Adrenal gland (tissue), 5 donors: Measurements from ENCODE around the gene TNFRSF6B.

Experiments
- POLR2A ChIP-seq, 2 donors: fragments of 450-650 bp; IDR thresholded peaks; one replicate each; pipeline ENCODE4 v1.6.1; 2017; ENCODE audit warnings: antibody characterized with exemption in 2 of 2, mild to moderate bottlenecking in 2 of 2, moderate library complexity in 1 of 2
- TF ChIP-seq, protein P1 (sequence below), 6 experiments: fragments of 450-650 bp in 4 of 6; fragments of 200-600 bp in 2 of 6; sonication (generic) in 1 of 6; IDR thresholded peaks; 1 replicate in 5 of 6; 2 replicates in 1 of 6; pipeline versions ENCODE4 v1.5.1 to v1.8.0; 2016 to 2021; ENCODE audit warnings: antibody characterized with exemption in 6 of 6, mild to moderate bottlenecking in 2 of 6, moderate library complexity in 1 of 6
- donor health status: DM: no; HTN: no; CAD: no.

DNA sequence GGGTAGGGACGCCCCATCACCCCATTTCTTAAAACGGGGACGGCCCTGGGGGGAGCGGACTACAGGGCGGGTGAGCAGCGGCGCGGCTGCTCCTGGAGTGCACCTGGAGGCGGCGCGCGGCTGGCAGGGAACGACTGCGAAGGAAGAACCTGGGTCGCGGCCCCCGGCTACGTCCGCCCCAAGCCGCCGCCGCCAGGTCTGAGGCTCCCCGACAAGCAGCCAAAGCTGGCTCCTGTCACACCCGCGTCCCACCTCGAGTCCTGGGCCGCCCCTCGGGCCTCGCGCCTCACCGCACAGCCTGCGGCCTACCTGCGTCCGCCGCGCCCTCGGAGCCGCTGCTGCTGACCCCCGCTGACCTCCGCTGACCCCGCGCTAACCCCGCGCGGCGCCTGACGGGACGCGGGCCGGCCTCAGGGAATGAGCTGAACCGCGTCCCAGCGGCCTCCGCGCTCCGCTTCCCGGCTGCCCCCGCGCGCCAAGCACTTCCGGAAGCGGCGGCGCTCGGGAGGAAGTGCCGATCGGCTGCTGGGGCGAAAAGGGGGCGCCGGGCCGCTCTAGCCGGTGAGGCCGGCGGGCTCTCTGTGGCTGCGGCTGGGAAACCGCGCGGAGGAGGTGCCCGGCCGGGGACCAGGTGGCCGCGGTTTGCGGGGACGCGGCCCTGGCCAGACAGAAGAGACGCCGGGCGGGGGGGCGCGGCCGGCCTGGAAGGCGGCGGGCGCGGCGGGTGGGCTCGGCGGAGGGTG, 11.3 kb downstream of the TNFRSF6B start, which contains the start of the genes ARFRP1 and ZGPAT:
- peak; percentile 13 to 49 for TF ChIP-seq POLR2A (IDR thresholded peaks at IDR 0.05)
- TF ChIP-seq, protein P1, sequence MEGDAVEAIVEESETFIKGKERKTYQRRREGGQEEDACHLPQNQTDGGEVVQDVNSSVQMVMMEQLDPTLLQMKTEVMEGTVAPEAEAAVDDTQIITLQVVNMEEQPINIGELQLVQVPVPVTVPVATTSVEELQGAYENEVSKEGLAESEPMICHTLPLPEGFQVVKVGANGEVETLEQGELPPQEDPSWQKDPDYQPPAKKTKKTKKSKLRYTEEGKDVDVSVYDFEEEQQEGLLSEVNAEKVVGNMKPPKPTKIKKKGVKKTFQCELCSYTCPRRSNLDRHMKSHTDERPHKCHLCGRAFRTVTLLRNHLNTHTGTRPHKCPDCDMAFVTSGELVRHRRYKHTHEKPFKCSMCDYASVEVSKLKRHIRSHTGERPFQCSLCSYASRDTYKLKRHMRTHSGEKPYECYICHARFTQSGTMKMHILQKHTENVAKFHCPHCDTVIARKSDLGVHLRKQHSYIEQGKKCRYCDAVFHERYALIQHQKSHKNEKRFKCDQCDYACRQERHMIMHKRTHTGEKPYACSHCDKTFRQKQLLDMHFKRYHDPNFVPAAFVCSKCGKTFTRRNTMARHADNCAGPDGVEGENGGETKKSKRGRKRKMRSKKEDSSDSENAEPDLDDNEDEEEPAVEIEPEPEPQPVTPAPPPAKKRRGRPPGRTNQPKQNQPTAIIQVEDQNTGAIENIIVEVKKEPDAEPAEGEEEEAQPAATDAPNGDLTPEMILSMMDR (IDR thresholded peaks at IDR 0.05), result no peak
